HepG2 (cell line): ENCODE measurements around the gene SLC7A10. TPM values are rescaled to one million over a fixed set of nuclear protein-coding genes. Genes with fewer than 3 reads are reported as not detected.
A peak's percentile ranks its signal among the peaks of the same experiment; 100 is the strongest.

ENCODE experiments used
- CHCHD3 ChIP-seq: sonication (generic); formaldehyde crosslinking; IDR thresholded peaks from 2 replicates; pipeline ENCODE4 v1.8.0; 2022; ENCODE audit warnings: mild to moderate bottlenecking, missing genetic modification reagents, moderate library complexity
- GABPB1 ChIP-seq: IDR thresholded peaks from 2 replicates; pipeline ENCODE4 v1.6.1; 2016; ENCODE audit warnings: mild to moderate bottlenecking, missing genetic modification reagents, moderate library complexity, missing compliant biosample characterization
- GTF3A ChIP-seq: sonication (generic); formaldehyde crosslinking; conservative IDR thresholded peaks from 2 replicates; pipeline ENCODE4 v1.4.0; 2020; ENCODE audit warnings: mild to moderate bottlenecking, missing genetic modification reagents
- KLF9 ChIP-seq: IDR thresholded peaks from 2 replicates; pipeline ENCODE4 v1.6.1; 2016; ENCODE audit warnings: low read depth
- MATR3 ChIP-seq: sonication (generic); formaldehyde crosslinking; IDR thresholded peaks from 2 replicates; pipeline ENCODE4 v1.4.0; 2020; ENCODE audit warnings: missing genetic modification reagents
- POLR2AphosphoS5 ChIP-seq: IDR thresholded peaks from 2 replicates; pipeline ENCODE4 v1.6.1; 2012; ENCODE audit warnings: low read depth, low read length
- ZNF136 ChIP-seq: sonication (generic); formaldehyde crosslinking; IDR thresholded peaks from 2 replicates; pipeline ENCODE4 v1.8.1; 2022; ENCODE audit warnings: low read depth, mild to moderate bottlenecking, moderate library complexity, missing genetic modification reagents
- ZNF138 ChIP-seq: sonication (generic); formaldehyde crosslinking; IDR thresholded peaks from 2 replicates; pipeline ENCODE4 v1.5.0; 2020; ENCODE audit warnings: mild to moderate bottlenecking, low read depth, missing genetic modification reagents
- ZNF143 ChIP-seq: sonication (generic); formaldehyde crosslinking; IDR thresholded peaks from 2 replicates; pipeline ENCODE4 v1.4.0; 2020; ENCODE audit warnings: missing genetic modification reagents
- polyA plus RNA-seq, 8 experiments: library from polyadenylated mRNA; depleted of rRNA in 3 of 8; stranded (reverse) in 7 of 8; unstranded in 1 of 8; fragments of >200 nt; fragmentation: Illumina TruSeq in 4 of 8; extraction: Trizol in 4 of 8; gene quantifications; 2 replicates each; pipeline versions ENCODE4 v1.2.1 to v1.2.3, GENCODE V29; 2011 to 2016; ENCODE audit warnings: low read depth in 4 of 8, missing spikeins in 1 of 8, mixed read lengths in 1 of 8; ENCODE audit not compliant: insufficient read depth in 1 of 8
- total RNA-seq, 5 experiments: library from RNA; depleted of rRNA; stranded (reverse); fragments of >200 nt; fragmentation: Illumina TruSeq; extraction: Trizol; gene quantifications; 2 replicates each; pipeline ENCODE4 v1.2.3, GENCODE V29; 2016; ENCODE audit warnings: low read depth in 1 of 5
- TF ChIP-seq, protein P1 (sequence below): sonication (generic); formaldehyde crosslinking; conservative IDR thresholded peaks from 2 replicates; pipeline ENCODE4 v1.8.0; 2022; ENCODE audit warnings: low read depth, missing genetic modification reagents
- TF ChIP-seq, protein P2 (sequence below): sonication (generic); formaldehyde crosslinking; IDR thresholded peaks from 2 replicates; pipeline ENCODE4 v1.5.0; 2020; ENCODE audit warnings: missing genetic modification reagents, mild to moderate bottlenecking, borderline replicate concordance
- TF ChIP-seq, protein P3 (sequence below): sonication (generic); formaldehyde crosslinking; IDR thresholded peaks from 2 replicates; pipeline ENCODE4 v1.8.0; 2022; ENCODE audit warnings: mild to moderate bottlenecking, missing genetic modification reagents, moderate library complexity
- TF ChIP-seq, protein P4 (sequence below): IDR thresholded peaks from 2 replicates; pipeline ENCODE4 v1.6.1; 2016
- TF ChIP-seq, protein P5 (sequence below): sonication (generic); formaldehyde crosslinking; IDR thresholded peaks from 2 replicates; pipeline ENCODE4 v1.8.1; 2023; ENCODE audit warnings: missing genetic modification reagents, mild to moderate bottlenecking, borderline replicate concordance
- TF ChIP-seq, protein P6 (sequence below): sonication (generic); formaldehyde crosslinking; IDR thresholded peaks from one replicate; pipeline ENCODE4 v1.5.1; 2020; ENCODE audit warnings: mild to moderate bottlenecking, missing genetic modification reagents; ENCODE audit errors: not compliant biosample characterization

SLC7A10 gene
- total and polyA plus RNA-seq, 2 of the 13 experiments (the other 11 are each of a cell fraction or from before 2014, with no cell fraction given) = 1.1 to 2.2 TPM

DNA sequence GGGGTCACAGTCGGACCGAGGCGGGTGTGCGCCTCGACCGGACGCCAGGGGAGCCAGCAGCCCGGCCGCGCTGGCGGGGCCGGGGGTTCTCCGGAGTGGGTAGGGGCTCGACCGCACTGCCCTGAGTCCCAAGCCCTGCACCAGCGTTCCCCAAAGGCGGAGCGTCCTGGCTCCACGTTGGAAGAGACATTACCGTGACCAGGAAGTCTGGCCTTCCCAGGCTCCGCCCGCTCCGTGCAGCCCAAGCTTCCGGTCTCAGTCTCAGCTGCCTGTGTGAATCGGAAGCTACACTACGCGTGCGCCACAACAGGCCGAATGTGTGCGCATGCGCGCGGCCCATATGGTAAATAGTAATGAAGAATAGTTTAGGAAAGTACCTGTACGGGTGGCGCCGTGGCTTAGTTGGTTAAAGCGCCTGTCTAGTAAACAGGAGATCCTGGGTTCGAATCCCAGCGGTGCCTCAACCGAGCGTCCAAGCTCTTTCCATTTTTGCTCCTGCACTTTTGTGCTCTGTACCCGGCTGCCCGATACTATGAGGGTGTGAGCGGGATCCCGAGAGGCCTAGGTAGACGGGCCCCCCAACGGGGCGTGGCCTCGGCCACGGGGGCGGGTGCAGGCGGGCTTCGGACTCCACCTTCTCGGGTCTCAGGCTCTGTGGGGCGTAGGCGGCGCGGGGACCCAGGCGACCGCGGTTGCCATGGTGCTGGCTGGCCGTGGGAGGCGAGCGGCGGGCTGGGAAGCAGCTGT, 48.8 kb downstream of the SLC7A10 start (continued):
- TF ChIP-seq ZNF143 (CRISPR knock-in tag) = no peak; the same call in 1 of the 2 replicates
- TF ChIP-seq, protein P1, sequence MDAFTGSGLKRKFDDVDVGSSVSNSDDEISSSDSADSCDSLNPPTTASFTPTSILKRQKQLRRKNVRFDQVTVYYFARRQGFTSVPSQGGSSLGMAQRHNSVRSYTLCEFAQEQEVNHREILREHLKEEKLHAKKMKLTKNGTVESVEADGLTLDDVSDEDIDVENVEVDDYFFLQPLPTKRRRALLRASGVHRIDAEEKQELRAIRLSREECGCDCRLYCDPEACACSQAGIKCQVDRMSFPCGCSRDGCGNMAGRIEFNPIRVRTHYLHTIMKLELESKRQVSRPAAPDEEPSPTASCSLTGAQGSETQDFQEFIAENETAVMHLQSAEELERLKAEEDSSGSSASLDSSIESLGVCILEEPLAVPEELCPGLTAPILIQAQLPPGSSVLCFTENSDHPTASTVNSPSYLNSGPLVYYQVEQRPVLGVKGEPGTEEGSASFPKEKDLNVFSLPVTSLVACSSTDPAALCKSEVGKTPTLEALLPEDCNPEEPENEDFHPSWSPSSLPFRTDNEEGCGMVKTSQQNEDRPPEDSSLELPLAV (CRISPR knock-in tag) = no peak
- TF ChIP-seq, protein P2, sequence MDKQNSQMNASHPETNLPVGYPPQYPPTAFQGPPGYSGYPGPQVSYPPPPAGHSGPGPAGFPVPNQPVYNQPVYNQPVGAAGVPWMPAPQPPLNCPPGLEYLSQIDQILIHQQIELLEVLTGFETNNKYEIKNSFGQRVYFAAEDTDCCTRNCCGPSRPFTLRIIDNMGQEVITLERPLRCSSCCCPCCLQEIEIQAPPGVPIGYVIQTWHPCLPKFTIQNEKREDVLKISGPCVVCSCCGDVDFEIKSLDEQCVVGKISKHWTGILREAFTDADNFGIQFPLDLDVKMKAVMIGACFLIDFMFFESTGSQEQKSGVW (CRISPR knock-in tag) = no peak
- TF ChIP-seq, protein P3, sequence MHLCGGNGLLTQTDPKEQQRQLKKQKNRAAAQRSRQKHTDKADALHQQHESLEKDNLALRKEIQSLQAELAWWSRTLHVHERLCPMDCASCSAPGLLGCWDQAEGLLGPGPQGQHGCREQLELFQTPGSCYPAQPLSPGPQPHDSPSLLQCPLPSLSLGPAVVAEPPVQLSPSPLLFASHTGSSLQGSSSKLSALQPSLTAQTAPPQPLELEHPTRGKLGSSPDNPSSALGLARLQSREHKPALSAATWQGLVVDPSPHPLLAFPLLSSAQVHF (CRISPR knock-in tag) = no peak
- TF ChIP-seq ZNF136 (CRISPR knock-in tag) = 0 out of 2 replicates have a peak, but pooled peaks have one; percentile 16
- TF ChIP-seq POLR2AphosphoS5 = peak; percentile 97
- TF ChIP-seq CHCHD3 = no peak
- peak; percentile 35; the same call in 1 of the 2 replicates for TF ChIP-seq GTF3A (CRISPR knock-in tag)
- TF ChIP-seq, protein P4, sequence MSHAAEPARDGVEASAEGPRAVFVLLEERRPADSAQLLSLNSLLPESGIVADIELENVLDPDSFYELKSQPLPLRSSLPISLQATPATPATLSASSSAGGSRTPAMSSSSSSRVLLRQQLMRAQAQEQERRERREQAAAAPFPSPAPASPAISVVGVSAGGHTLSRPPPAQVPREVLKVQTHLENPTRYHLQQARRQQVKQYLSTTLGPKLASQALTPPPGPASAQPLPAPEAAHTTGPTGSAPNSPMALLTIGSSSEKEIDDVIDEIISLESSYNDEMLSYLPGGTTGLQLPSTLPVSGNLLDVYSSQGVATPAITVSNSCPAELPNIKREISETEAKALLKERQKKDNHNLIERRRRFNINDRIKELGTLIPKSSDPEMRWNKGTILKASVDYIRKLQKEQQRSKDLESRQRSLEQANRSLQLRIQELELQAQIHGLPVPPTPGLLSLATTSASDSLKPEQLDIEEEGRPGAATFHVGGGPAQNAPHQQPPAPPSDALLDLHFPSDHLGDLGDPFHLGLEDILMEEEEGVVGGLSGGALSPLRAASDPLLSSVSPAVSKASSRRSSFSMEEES (CRISPR knock-in tag) = peak; percentile 71; the same call in 1 of the 2 replicates
- no peak; the same call in 1 of the 2 replicates for TF ChIP-seq KLF9 (CRISPR knock-in tag)
- 0 out of 2 replicates have a peak, but pooled peaks have one; percentile 20 for TF ChIP-seq ZNF138 (CRISPR knock-in tag)
- TF ChIP-seq, protein P5, sequence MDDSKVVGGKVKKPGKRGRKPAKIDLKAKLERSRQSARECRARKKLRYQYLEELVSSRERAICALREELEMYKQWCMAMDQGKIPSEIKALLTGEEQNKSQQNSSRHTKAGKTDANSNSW = 0 out of 2 replicates have a peak, but pooled peaks have one; percentile 28
- TF ChIP-seq, protein P6, sequence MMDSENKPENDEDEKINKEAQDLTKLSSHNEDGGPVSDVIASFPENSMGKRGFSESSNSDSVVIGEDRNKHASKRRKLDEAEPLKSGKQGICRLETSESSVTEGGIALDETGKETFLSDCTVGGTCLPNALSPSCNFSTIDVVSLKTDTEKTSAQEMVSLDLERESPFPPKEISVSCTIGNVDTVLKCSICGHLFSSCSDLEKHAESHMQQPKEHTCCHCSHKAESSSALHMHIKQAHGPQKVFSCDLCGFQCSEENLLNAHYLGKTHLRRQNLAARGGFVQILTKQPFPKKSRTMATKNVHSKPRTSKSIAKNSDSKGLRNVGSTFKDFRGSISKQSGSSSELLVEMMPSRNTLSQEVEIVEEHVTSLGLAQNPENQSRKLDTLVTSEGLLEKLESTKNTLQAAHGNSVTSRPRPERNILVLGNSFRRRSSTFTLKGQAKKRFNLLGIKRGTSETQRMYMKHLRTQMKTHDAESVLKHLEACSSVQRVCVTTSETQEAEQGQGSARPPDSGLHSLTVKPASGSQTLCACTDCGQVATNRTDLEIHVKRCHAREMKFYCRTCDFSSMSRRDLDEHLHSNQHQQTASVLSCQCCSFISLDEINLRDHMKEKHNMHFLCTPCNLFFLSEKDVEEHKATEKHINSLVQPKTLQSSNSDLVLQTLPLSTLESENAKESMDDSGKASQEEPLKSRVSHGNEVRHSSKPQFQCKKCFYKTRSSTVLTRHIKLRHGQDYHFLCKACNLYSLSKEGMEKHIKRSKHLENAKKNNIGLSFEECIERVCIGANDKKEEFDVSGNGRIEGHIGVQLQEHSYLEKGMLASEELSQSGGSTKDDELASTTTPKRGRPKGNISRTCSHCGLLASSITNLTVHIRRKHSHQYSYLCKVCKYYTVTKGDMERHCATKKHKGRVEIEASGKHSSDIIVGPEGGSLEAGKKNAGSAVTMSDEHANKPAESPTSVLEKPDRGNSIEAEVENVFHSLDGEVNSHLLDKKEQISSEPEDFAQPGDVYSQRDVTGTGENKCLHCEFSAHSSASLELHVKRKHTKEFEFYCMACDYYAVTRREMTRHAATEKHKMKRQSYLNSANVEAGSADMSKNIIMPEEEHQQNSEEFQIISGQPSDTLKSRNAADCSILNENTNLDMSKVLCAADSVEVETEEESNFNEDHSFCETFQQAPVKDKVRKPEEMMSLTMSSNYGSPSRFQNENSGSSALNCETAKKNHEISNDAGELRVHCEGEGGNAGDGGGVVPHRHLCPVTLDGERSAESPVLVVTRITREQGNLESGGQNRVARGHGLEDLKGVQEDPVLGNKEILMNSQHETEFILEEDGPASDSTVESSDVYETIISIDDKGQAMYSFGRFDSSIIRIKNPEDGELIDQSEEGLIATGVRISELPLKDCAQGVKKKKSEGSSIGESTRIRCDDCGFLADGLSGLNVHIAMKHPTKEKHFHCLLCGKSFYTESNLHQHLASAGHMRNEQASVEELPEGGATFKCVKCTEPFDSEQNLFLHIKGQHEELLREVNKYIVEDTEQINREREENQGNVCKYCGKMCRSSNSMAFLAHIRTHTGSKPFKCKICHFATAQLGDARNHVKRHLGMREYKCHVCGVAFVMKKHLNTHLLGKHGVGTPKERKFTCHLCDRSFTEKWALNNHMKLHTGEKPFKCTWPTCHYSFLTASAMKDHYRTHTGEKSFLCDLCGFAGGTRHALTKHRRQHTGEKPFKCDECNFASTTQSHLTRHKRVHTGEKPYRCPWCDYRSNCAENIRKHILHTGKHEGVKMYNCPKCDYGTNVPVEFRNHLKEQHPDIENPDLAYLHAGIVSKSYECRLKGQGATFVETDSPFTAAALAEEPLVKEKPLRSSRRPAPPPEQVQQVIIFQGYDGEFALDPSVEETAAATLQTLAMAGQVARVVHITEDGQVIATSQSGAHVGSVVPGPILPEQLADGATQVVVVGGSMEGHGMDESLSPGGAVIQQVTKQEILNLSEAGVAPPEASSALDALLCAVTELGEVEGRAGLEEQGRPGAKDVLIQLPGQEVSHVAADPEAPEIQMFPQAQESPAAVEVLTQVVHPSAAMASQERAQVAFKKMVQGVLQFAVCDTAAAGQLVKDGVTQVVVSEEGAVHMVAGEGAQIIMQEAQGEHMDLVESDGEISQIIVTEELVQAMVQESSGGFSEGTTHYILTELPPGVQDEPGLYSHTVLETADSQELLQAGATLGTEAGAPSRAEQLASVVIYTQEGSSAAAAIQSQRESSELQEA (CRISPR knock-in tag) = peak; percentile 85
- TF ChIP-seq MATR3 (CRISPR knock-in tag) = no peak
- peak; percentile 93 for TF ChIP-seq GABPB1
